Neural progenitor cell (in vitro differentiated cells): ENCODE results near the gene CCDC28B.

Experiments used
- EZH2 ChIP-seq: fragments of 200-600 bp; sonication (generic); IDR thresholded peaks from 2 replicates; pipeline ENCODE4 v1.6.1; 2017; ENCODE audit warnings: antibody characterized with exemption, mild to moderate bottlenecking, moderate library complexity
- EZH2phosphoT487 ChIP-seq: fragments of 200-600 bp; sonication (generic); IDR thresholded peaks from 2 replicates; pipeline ENCODE4 v1.6.1; 2017; ENCODE audit warnings: antibody characterized with exemption
- TF ChIP-seq, protein P1 (sequence below): fragments of 200-600 bp; sonication (generic); IDR thresholded peaks from 2 replicates; pipeline ENCODE4 v1.5.1; 2017; ENCODE audit warnings: antibody characterized with exemption, mild to moderate bottlenecking

DNA sequence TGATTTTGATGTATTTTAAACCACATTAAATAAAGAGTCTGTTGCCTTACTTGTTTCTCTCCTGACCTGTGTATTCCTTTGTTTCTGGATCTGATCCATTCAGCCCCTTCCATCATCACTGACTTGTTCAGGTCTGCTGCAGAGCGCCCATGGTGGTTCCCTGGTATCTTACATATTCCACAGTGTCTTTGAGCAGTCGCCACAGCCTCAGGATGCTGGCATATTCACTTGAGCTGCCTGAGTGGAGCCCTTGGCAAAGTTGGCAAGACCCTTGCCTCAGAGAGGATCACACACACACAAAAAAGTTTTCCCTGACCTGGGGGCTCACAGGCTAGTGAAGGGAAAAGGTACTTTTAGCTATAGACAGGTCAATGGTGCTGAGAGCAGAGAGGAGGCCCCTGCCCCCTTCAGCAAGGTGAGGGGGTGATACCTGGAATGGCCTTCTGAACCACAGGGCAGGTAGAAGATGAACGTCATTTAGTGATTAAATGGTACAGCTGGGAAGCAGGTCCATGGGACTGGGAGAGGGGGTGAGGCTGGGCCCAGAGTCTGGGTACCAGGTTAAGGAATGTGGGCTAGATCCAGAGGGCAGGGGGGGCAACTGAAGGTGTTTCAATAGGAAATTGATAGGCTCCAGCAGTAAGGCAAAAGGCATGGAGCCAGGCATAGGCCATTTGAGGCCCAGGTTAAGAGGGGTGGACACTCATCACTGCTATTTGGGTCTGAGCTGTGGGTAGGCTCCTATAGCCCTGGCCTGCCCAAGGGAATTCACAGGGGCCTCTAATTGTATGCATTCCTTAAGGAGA, 2.0 kb upstream of the CCDC28B start:
- TF ChIP-seq, protein P1, sequence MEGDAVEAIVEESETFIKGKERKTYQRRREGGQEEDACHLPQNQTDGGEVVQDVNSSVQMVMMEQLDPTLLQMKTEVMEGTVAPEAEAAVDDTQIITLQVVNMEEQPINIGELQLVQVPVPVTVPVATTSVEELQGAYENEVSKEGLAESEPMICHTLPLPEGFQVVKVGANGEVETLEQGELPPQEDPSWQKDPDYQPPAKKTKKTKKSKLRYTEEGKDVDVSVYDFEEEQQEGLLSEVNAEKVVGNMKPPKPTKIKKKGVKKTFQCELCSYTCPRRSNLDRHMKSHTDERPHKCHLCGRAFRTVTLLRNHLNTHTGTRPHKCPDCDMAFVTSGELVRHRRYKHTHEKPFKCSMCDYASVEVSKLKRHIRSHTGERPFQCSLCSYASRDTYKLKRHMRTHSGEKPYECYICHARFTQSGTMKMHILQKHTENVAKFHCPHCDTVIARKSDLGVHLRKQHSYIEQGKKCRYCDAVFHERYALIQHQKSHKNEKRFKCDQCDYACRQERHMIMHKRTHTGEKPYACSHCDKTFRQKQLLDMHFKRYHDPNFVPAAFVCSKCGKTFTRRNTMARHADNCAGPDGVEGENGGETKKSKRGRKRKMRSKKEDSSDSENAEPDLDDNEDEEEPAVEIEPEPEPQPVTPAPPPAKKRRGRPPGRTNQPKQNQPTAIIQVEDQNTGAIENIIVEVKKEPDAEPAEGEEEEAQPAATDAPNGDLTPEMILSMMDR = no peak
- no peak for TF ChIP-seq EZH2
- TF ChIP-seq EZH2phosphoT487 = no peak
